Trophoblast cell (in vitro differentiated cells and primary cell): Measurements from ENCODE around the gene CNOT1.

Experiments
- DNase-seq, 2 donors: peaks; one replicate each; pipeline ENCODE4 v3.0.0-alpha.2; 2016
- H2AFZ ChIP-seq: 2 replicates; pipeline ENCODE4 v1.6.1; 2013; ENCODE audit warnings: low read length, moderate library complexity, mild to moderate bottlenecking; ENCODE audit not compliant: insufficient read depth, poor library complexity
- H2AK5ac ChIP-seq: 2 replicates; pipeline ENCODE4 v1.6.1; 2013; ENCODE audit warnings: mild to moderate bottlenecking, low read length
- H2BK120ac ChIP-seq: 2 replicates; pipeline ENCODE4 v1.6.1; 2013; ENCODE audit warnings: low read length, mild to moderate bottlenecking, moderate library complexity; ENCODE audit not compliant: insufficient read depth, poor library complexity
- H2BK12ac ChIP-seq: 2 replicates; pipeline ENCODE4 v1.6.1; 2013; ENCODE audit warnings: mild to moderate bottlenecking, low read length, moderate library complexity
- H2BK5ac ChIP-seq: 2 replicates; pipeline ENCODE4 v1.6.1; 2013; ENCODE audit warnings: low read length, low read depth, moderate library complexity, mild to moderate bottlenecking; ENCODE audit not compliant: poor library complexity
- H3K14ac ChIP-seq: 2 replicates; pipeline ENCODE4 v1.6.1; 2013; ENCODE audit warnings: mild to moderate bottlenecking, low read length
- H3K18ac ChIP-seq: 2 replicates; pipeline ENCODE4 v1.6.1; 2013; ENCODE audit warnings: mild to moderate bottlenecking, low read length
- H3K23ac ChIP-seq: 2 replicates; pipeline ENCODE4 v1.6.1; 2013; ENCODE audit warnings: low read length
- H3K27ac ChIP-seq: 2 replicates; pipeline ENCODE4 v1.5.1; 2013; ENCODE audit warnings: low read depth, mild to moderate bottlenecking, inconsistent platforms, low read length, moderate library complexity
- H3K27me3 ChIP-seq: 2 replicates; pipeline ENCODE4 v1.6.1; 2013; ENCODE audit warnings: inconsistent platforms, mild to moderate bottlenecking, low read length, moderate library complexity; ENCODE audit not compliant: insufficient read depth
- H3K36me3 ChIP-seq, 2 experiments: 1 replicate in 1 of 2; 2 replicates in 1 of 2; pipeline ENCODE4 v1.6.1; 2013; ENCODE audit warnings: low read length in 2 of 2, mild to moderate bottlenecking in 2 of 2, moderate library complexity in 1 of 2; ENCODE audit not compliant: insufficient read depth in 2 of 2, control insufficient read depth in 1 of 2
- H3K4ac ChIP-seq: 2 replicates; pipeline ENCODE4 v1.6.1; 2013; ENCODE audit warnings: low read depth, mild to moderate bottlenecking, low read length, moderate library complexity
- H3K4me1 ChIP-seq, 2 experiments: 1 replicate in 1 of 2; 2 replicates in 1 of 2; pipeline ENCODE4 v1.6.1; 2013; ENCODE audit warnings: low read length in 2 of 2, mild to moderate bottlenecking in 2 of 2, moderate library complexity in 1 of 2; ENCODE audit not compliant: insufficient read depth in 2 of 2, control insufficient read depth in 1 of 2
- H3K4me2 ChIP-seq: 2 replicates; pipeline ENCODE4 v1.6.1; 2013; ENCODE audit warnings: inconsistent platforms, mild to moderate bottlenecking, low read length, moderate library complexity
- H3K4me3 ChIP-seq: 2 replicates; pipeline ENCODE4 v1.5.1; 2013; ENCODE audit warnings: mild to moderate bottlenecking, low read depth, low read length, inconsistent platforms
- H3K79me1 ChIP-seq: one replicate; pipeline ENCODE4 v1.6.1; 2013; ENCODE audit warnings: low read length
- H3K79me2 ChIP-seq: 2 replicates; pipeline ENCODE4 v1.6.1; 2013; ENCODE audit warnings: low read length, mild to moderate bottlenecking; ENCODE audit not compliant: control insufficient read depth, insufficient read depth, poor library complexity
- H3K9ac ChIP-seq: 2 replicates; pipeline ENCODE4 v1.6.1; 2013; ENCODE audit warnings: mild to moderate bottlenecking, low read length
- H3K9me3 ChIP-seq: 2 replicates; pipeline ENCODE4 v1.6.1; 2013; ENCODE audit warnings: low read depth, mild to moderate bottlenecking, control low read depth, inconsistent platforms, low read length; ENCODE audit not compliant: insufficient read depth
- H4K12ac ChIP-seq: 2 replicates; pipeline ENCODE4 v1.6.1; 2013; ENCODE audit warnings: low read depth, mild to moderate bottlenecking, low read length, moderate library complexity
- H4K8ac ChIP-seq: 2 replicates; pipeline ENCODE4 v1.6.1; 2013; ENCODE audit warnings: low read depth, mild to moderate bottlenecking, low read length, moderate library complexity
- H4K91ac ChIP-seq: one replicate; pipeline ENCODE4 v1.6.1; 2013; ENCODE audit warnings: low read depth, mild to moderate bottlenecking, low read length, moderate library complexity
- WGBS: extraction: QIAGEN DNeasy Blood & Tissue Kit; methylation state at CpG from one replicate; pipeline ENCODE4 v1.1.7; 2013; ENCODE audit warnings: missing lambda C conversion rate; ENCODE audit not compliant: insufficient read length, insufficient coverage; ENCODE audit errors: extremely low coverage; 5-methylcytosine and 5-hydroxymethylcytosine counted together

The CNOT1 gene

DNA sequence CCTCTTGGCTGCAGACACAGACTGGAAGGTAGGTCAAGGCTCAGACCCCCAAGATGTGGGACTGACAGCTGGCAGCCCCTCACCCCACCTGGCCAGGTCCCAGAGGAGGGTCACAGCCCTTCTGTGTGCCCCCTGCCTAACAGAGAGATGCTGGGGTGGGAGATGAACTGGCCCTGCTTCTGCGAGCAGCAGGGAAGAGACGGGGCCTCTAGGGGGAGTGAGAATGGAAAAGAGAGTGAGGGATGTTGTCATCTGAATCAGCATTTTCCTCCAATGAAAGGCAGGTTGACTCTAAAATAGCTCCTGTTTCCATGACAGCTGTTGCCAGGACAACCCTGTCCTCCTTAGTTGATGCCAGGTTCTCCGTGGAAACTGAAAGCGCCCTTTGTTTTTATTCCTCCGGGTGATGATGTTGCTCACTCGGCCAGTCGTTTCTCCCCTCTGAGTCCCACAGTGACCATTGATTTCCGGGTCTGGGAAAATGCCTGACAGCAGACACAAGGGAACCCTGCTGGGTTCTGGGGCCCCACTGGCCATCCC, 134.6 kb downstream of the CNOT1 start:
- Histone ChIP-seq H4K8ac (no peak overlapping the region), H3K36me3 (no peaks in the 10 kb centered on the region), H3K9ac (no peak overlapping the region)

DNA sequence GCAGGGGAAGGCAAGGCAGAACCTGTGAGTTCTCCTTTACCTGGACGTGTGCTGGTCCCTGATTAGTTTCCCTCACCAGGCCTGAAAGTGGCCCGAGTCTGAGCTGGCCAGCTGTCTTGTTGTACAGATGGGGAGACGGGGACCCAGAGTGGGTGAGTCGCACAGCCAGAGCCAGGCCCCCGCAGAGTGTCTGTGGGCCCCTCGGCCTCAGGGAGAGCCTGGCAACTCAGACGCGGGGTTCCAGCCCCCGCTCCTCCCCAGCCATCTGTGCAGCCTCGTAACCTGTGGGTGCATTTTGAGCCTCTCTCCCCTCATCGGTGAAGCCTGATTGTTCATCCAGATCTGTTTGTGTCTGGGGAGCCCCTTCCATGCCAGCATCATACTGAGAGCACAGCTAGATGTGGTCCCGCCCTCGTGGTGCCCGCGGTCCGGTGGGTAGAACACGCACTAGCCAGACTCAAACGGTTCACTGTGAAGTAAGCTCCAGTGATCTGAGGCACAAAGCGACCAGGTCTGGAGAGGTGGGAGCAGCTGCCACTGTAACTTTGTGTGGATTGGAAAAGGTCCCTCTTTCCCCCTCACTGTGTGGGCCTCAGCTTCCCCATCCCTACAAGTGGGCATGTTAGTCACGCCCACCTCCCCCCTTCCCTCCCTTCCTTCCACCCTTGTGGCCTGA, 135.7 kb downstream of the CNOT1 start:
- Histone ChIP-seq H3K4me3 (no peak overlapping the region), H3K23ac (no peak overlapping the region), H4K12ac (no peak overlapping the region), H3K79me1 (no peaks in the 10 kb centered on the region), H3K4me1 (no peaks in the 10 kb centered on the region), H3K4ac (no peak overlapping the region), H3K79me2 (no peaks in the 10 kb centered on the region), H4K91ac (no peak overlapping the region), H3K9ac (no peak overlapping the region), H3K14ac (no peak overlapping the region), H3K36me3 (no peaks in the 10 kb centered on the region), H2AK5ac (no peak overlapping the region), H3K4me2 (no peak overlapping the region), H3K9me3 (peaks cover 3% of the 10 kb centered on the region), H2BK5ac (no peak overlapping the region), H2AFZ (no peak overlapping the region), H3K27ac (no peak overlapping the region), H2BK12ac (no peak overlapping the region), H4K8ac (no peak overlapping the region), H2BK120ac (no peak overlapping the region), H3K27me3 (no peaks in the 10 kb centered on the region), H3K18ac (no peak overlapping the region)
- WGBS, result no CpG with 5 or more reads among the region's 20 CpGs
- DNase-seq, result no peak

More for the DNA sequence above, 134.6 kb downstream of the CNOT1 start:
- Histone ChIP-seq H3K4me3 (no peak overlapping the region), H3K4me2 (no peak overlapping the region), H2BK5ac (no peak overlapping the region), H4K12ac (no peak overlapping the region), H3K23ac (no peak overlapping the region), H3K79me2 (no peaks in the 10 kb centered on the region), H3K14ac (no peak overlapping the region), H2BK12ac (no peak overlapping the region), H3K18ac (no peak overlapping the region), H3K9me3 (peaks cover 3% of the 10 kb centered on the region), H3K4ac (no peak overlapping the region), H3K79me1 (no peaks in the 10 kb centered on the region), H4K91ac (no peak overlapping the region), H2AK5ac (no peak overlapping the region), H2BK120ac (no peak overlapping the region), H3K27ac (no peak overlapping the region), H2AFZ (no peak overlapping the region), H3K27me3 (no peaks in the 10 kb centered on the region), H3K4me1 (peaks cover 0 to under 1% of the 10 kb centered on the region in 2 experiments)
- no CpG with 5 or more reads among the region's 8 CpGs for WGBS
- DNase-seq, result peak; percentile 66 to 81

- Histone ChIP-seq H3K14ac (no peak overlapping the region), H4K12ac (no peak overlapping the region), H3K79me1 (no peaks in the 10 kb centered on the region), H3K4ac (no peak overlapping the region), H2BK12ac (no peak overlapping the region), H3K79me2 (no peaks in the 10 kb centered on the region), H2AK5ac (no peak overlapping the region), H3K27me3 (no peaks in the 10 kb centered on the region), H3K9me3 (peaks cover 3% of the 10 kb centered on the region), H2BK120ac (no peak overlapping the region), H3K18ac (no peak overlapping the region), H3K23ac (no peak overlapping the region), H3K4me1 (no peaks in the 10 kb centered on the region), H2AFZ (no peak overlapping the region), H3K9ac (no peak overlapping the region), H3K27ac (no peak overlapping the region), H2BK5ac (no peak overlapping the region), H4K91ac (no peak overlapping the region), H3K4me3 (no peak overlapping the region), H3K4me2 (no peak overlapping the region), H3K36me3 (no peaks in the 10 kb centered on the region), H4K8ac (no peak overlapping the region)
- no CpG with 5 or more reads among the region's 5 CpGs for WGBS
- no peak for DNase-seq
Observed at GRCh38 chr16:58492735-58493134, 136.9 kb downstream of the CNOT1 start.

GRCh38 chr16:58492066-58492465, 137.6 kb downstream of the CNOT1 start:
- Histone ChIP-seq H3K4me2 (no peak overlapping the region), H3K79me1 (no peaks in the 10 kb centered on the region), H3K79me2 (no peaks in the 10 kb centered on the region), H4K8ac (no peak overlapping the region), H3K4ac (no peak overlapping the region), H3K23ac (no peak overlapping the region), H3K4me3 (no peak overlapping the region), H4K91ac (no peak overlapping the region), H3K14ac (no peak overlapping the region), H3K27ac (no peak overlapping the region), H2AFZ (no peak overlapping the region), H3K18ac (no peak overlapping the region), H4K12ac (no peak overlapping the region), H3K27me3 (no peaks in the 10 kb centered on the region), H2AK5ac (no peak overlapping the region), H3K4me1 (peaks cover 0 to 2% of the 10 kb centered on the region in 2 experiments), H2BK5ac (no peak overlapping the region), H3K36me3 (no peaks in the 10 kb centered on the region), H3K9ac (no peak overlapping the region), H2BK120ac (no peak overlapping the region), H3K9me3 (peaks cover 3% of the 10 kb centered on the region), H2BK12ac (no peak overlapping the region)
- no peak for DNase-seq
- WGBS, result no CpG with 5 or more reads among the region's 4 CpGs
